B cell (primary cell): Measurements from ENCODE around the gene C11orf86. TPM values are rescaled to one million over a fixed set of nuclear protein-coding genes. Genes with fewer than 3 reads are reported as not detected.
"Not testable (repeated sequence)": the region's sequence is repeated elsewhere in the genome, so short reads cannot be mapped to it uniquely, and the experiment has no call there.

ENCODE experiments used
- ATAC-seq: fragments of 200-7000 bp; cut with Tn5 transposase; one replicate; pipeline ENCODE4 v1.10.0; 2021; ENCODE audit warnings: low read depth, mild to moderate bottlenecking, moderate number of reproducible peaks, moderate library complexity
- CTCF ChIA-PET: fragments of 350-600 bp; sonication (Branson Sonifier 250); formaldehyde crosslinking; loops from one replicate; lab custom pipeline; 2021; ENCODE audit warnings: antibody characterized with exemption, inconsistent platforms; lab: Charles Lee
- POLR2A ChIA-PET: fragments of 350-600 bp; sonication (Branson Sonifier 250); formaldehyde crosslinking; loops from one replicate; lab custom pipeline; 2021; ENCODE audit warnings: antibody characterized with exemption; lab: Charles Lee
- DNase-seq: peaks from one replicate; pipeline ENCODE4 v3.0.0; 2013
- H2AFZ ChIP-seq: 2 replicates; pipeline ENCODE4 v1.6.1; 2012; ENCODE audit warnings: mild to moderate bottlenecking, low read depth, low read length; ENCODE audit not compliant: insufficient read depth, poor library complexity, severe bottlenecking
- H3K27ac ChIP-seq, 2 donors: 1 replicate in 1 of 2; 2 replicates in 1 of 2; pipeline ENCODE4 v1.5.1; 2012 to 2013; ENCODE audit warnings: low read length in 2 of 2, mild to moderate bottlenecking in 2 of 2, moderate library complexity in 1 of 2
- H3K27me3 ChIP-seq, 4 experiments: fragments of 200-600 bp in 1 of 4; sonication (generic) in 1 of 4; replicated peaks in 1 of 4; 1 replicate in 2 of 4; 2 replicates in 2 of 4; pipeline versions ENCODE4 v1.6.1 to v1.7.0; 2013 to 2016; ENCODE audit warnings: low read length in 3 of 4, mild to moderate bottlenecking in 2 of 4, mixed read lengths in 1 of 4, moderate library complexity in 1 of 4; ENCODE audit not compliant: insufficient read depth in 4 of 4, control insufficient read depth in 3 of 4; ENCODE audit errors: control extremely low read depth in 1 of 4
- H3K36me3 ChIP-seq, 2 experiments: replicated peaks in 1 of 2; 1 replicate in 1 of 2; 2 replicates in 1 of 2; pipeline versions ENCODE4 v1.6.1 to v1.7.1; 2013; ENCODE audit warnings: low read length in 1 of 2; ENCODE audit not compliant: insufficient read depth in 2 of 2, control insufficient read depth in 1 of 2; ENCODE audit errors: control extremely low read depth in 1 of 2, extremely low read depth in 1 of 2
- H3K4me1 ChIP-seq, 2 donors: fragments of 200-600 bp in 1 of 2; sonication (generic) in 1 of 2; 1 replicate in 1 of 2; 2 replicates in 1 of 2; pipeline versions ENCODE4 v1.5.1 to v1.6.1; 2013 to 2017; ENCODE audit warnings: low read length in 2 of 2; ENCODE audit not compliant: control insufficient read depth in 2 of 2, insufficient read depth in 2 of 2
- H3K4me2 ChIP-seq: replicated peaks from 2 replicates; pipeline ENCODE3; 2012; ENCODE audit warnings: mild to moderate bottlenecking, low read depth, low read length; ENCODE audit not compliant: poor library complexity, severe bottlenecking
- H3K4me3 ChIP-seq, 5 experiments: fragments of 200-600 bp in 1 of 5; sonication (generic) in 1 of 5; 1 replicate in 3 of 5; 2 replicates in 2 of 5; pipeline versions ENCODE4 v1.5.1 to v1.7.0; 2011 to 2016; ENCODE audit warnings: low read length in 4 of 5, mild to moderate bottlenecking in 4 of 5, low read depth in 2 of 5, control low read depth in 1 of 5, moderate library complexity in 1 of 5; ENCODE audit not compliant: insufficient read depth in 1 of 5; ENCODE audit errors: control extremely low read depth in 1 of 5, extremely low read depth in 1 of 5
- H3K79me2 ChIP-seq: fragments of 200-600 bp; sonication (generic); one replicate; pipeline ENCODE4 v1.6.0; 2016; ENCODE audit warnings: low read length; ENCODE audit not compliant: control insufficient read depth, insufficient read depth
- H3K9ac ChIP-seq: fragments of 200-600 bp; sonication (generic); 2 replicates; pipeline ENCODE4 v1.6.1; 2017; ENCODE audit warnings: mild to moderate bottlenecking, low read length, moderate library complexity
- H3K9me3 ChIP-seq, 3 donors: one replicate each; pipeline versions ENCODE4 v1.6.1 to v1.7.1; 2013; ENCODE audit warnings: low read length in 2 of 3; ENCODE audit not compliant: control insufficient read depth in 2 of 3, insufficient read depth in 1 of 3; ENCODE audit errors: control extremely low read depth in 1 of 3
- H4K20me1 ChIP-seq: 2 replicates; pipeline ENCODE4 v1.6.0; 2012; ENCODE audit warnings: mild to moderate bottlenecking, low read length; ENCODE audit not compliant: insufficient read depth, control insufficient read depth, poor library complexity, severe bottlenecking
- H3K27ac Mint-ChIP-seq: one replicate; pipeline ENCODE4 v1.8.0; 2021; ENCODE audit warnings: mixed read lengths
- H3K27me3 Mint-ChIP-seq: one replicate; pipeline ENCODE4 v1.8.0; 2021; ENCODE audit warnings: mixed read lengths
- H3K4me1 Mint-ChIP-seq: one replicate; pipeline ENCODE4 v1.8.0; 2021; ENCODE audit warnings: mixed read lengths
- H3K4me3 Mint-ChIP-seq: one replicate; pipeline ENCODE4 v1.8.0; 2021; ENCODE audit warnings: mixed read lengths
- H3K9me3 Mint-ChIP-seq: one replicate; pipeline ENCODE4 v1.8.0; 2022; ENCODE audit warnings: mixed read lengths; ENCODE audit not compliant: insufficient read depth
- EZH2 ChIP-seq: IDR thresholded peaks from 2 replicates; pipeline ENCODE4 v1.6.1; 2012; ENCODE audit warnings: borderline replicate concordance, low read depth, mild to moderate bottlenecking, moderate library complexity, low read length; ENCODE audit not compliant: insufficient read depth, poor library complexity, severe bottlenecking
- WGBS: methylation state at CpG from one replicate; pipeline ENCODE4 v1.1.5; 2013; ENCODE audit warnings: missing lambda C conversion rate; ENCODE audit not compliant: insufficient coverage; 5-methylcytosine and 5-hydroxymethylcytosine counted together
- intact Hi-C: fragments of 100-400 bp; cut with micrococcal nuclease; formaldehyde crosslinking; loops from one replicate; pipeline ENCODE4 v1.10.0; 2022
- polyA plus RNA-seq: library from polyadenylated mRNA; depleted of rRNA; stranded (reverse); fragments of >200 nt; gene quantifications from 2 replicates; pipeline ENCODE4 v1.2.3, GENCODE V29; 2012
- total RNA-seq, 2 donors: library from RNA; stranded (reverse); fragments of 120-200 nt in 1 of 2; gene quantifications; 1 replicate in 1 of 2; 2 replicates in 1 of 2; pipeline versions ENCODE4 v1.2.3 to v1.2.4, GENCODE V29; 2013 to 2022
- TF ChIP-seq, protein P1 (sequence below): fragments of 200-600 bp; IDR thresholded peaks from one replicate; pipeline ENCODE4 v1.8.0; 2022; ENCODE audit warnings: antibody characterized with exemption, mild to moderate bottlenecking

Gene C11orf86
- total and polyA plus RNA-seq, 2 donors (not counting 1 experiment from before 2014, with no cell fraction given): not detected

DNA sequence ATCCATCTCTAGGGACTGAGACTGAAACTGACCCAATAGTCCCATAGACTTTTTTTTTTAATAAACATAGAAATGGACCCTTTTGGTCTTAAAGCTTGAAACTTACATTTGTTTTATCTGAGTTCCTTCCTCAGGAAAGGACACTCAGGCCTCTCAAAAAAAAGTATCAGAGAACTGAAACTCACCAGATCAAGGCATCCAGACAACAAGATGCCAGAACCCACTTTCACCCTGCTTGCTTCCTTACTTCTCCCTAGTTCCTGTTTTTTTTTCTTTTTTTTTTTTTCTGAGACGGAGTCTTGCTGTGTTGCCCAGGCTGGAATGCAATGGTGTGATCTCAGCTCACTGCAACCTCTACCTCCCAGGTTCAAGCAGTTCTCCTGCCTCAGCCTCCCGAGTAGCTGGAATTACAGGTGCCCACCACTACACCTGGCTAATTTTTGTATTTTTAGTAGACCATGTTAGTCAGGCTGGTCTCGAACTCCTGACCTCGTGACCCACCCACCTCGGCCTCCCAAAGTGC lies 13.4 kb upstream of the C11orf86 start:
- Histone ChIP-seq H3K9me3 (peaks cover 0 to 15% (median 0%) of the 10 kb centered on the region in 3 donors), H3K4me1 (peaks cover 12 to 20% of the 10 kb centered on the region in 2 donors)
- peaks cover 11% of the 10 kb centered on the region for H3K27me3 Mint-ChIP-seq
- H3K36me3 ChIP-seq, H3K4me2 ChIP-seq, H2AFZ ChIP-seq, H3K27ac Mint-ChIP-seq, H3K4me3 ChIP-seq, H3K9ac ChIP-seq, CTCF ChIA-PET, DNase-seq, H3K4me3 Mint-ChIP-seq, H3K27me3 ChIP-seq, POLR2A ChIA-PET, H3K9me3 Mint-ChIP-seq, H4K20me1 ChIP-seq, intact Hi-C loops, H3K79me2 ChIP-seq, ATAC-seq, H3K27ac ChIP-seq: not testable (repeated sequence)
- no CpG with 5 or more reads among the region's 5 CpGs for WGBS
- peaks cover 17% of the 10 kb centered on the region for H3K4me1 Mint-ChIP-seq

DNA sequence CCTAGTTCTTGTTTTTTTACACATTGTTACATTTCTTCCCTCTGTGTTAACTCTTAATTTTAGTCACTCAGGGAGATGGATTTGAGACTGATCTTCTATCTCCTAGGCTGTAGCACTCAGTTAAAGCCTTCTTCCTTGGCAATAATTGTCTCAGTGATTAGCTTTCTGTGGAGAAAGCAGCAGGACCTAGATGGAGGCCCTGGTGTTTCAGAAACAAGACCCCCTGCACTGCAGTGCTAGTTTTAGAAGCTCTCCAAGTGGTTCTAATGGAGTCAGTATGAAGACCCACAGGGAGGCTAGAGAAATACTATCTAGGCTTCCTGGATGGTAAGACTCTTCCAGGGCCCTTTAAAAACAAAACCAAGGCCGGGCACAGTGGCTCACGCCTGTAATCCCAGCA lies 12.9 kb upstream of the C11orf86 start:
- WGBS: 80% methylated on average over 2 of the region's 2 CpGs
- peaks cover 14% of the 10 kb centered on the region for H3K4me1 Mint-ChIP-seq

More for the DNA sequence above, 12.9 kb upstream of the C11orf86 start:
- ChIA-PET CTCF (interaction anchor here (0.7 kb wide), 1 partner anchor 66 kb away, joined by 3 read pairs; no protein-coding TSS in a partner anchor), POLR2A (no interaction called here)
- Histone ChIP-seq H3K4me3 (no peak overlapping the region), H3K36me3 (no peaks in the 10 kb centered on the region), H3K27ac (no peak overlapping the region), H3K27me3 (peaks cover 0 to 4% (median 1%) of the 10 kb centered on the region in 4 experiments), H3K9ac (no peak overlapping the region), H4K20me1 (no peaks in the 10 kb centered on the region), H3K79me2 (no peaks in the 10 kb centered on the region), H3K9me3 (peaks cover 0 to 14% (median 0%) of the 10 kb centered on the region in 3 donors), H2AFZ (no peak overlapping the region), H3K4me2 (no peak overlapping the region), H3K4me1 (peaks cover 12 to 16% of the 10 kb centered on the region in 2 donors)
- intact Hi-C loops: no loop called here
- DNase-seq: no peak
- H3K9me3 Mint-ChIP-seq: no peaks in the 10 kb centered on the region
- H3K4me3 Mint-ChIP-seq: no peak overlapping the region
- no peak for ATAC-seq
- H3K27me3 Mint-ChIP-seq: peaks cover 11% of the 10 kb centered on the region
- no peak overlapping the region for H3K27ac Mint-ChIP-seq
- TF ChIP-seq EZH2: no peak
- TF ChIP-seq, protein P1, sequence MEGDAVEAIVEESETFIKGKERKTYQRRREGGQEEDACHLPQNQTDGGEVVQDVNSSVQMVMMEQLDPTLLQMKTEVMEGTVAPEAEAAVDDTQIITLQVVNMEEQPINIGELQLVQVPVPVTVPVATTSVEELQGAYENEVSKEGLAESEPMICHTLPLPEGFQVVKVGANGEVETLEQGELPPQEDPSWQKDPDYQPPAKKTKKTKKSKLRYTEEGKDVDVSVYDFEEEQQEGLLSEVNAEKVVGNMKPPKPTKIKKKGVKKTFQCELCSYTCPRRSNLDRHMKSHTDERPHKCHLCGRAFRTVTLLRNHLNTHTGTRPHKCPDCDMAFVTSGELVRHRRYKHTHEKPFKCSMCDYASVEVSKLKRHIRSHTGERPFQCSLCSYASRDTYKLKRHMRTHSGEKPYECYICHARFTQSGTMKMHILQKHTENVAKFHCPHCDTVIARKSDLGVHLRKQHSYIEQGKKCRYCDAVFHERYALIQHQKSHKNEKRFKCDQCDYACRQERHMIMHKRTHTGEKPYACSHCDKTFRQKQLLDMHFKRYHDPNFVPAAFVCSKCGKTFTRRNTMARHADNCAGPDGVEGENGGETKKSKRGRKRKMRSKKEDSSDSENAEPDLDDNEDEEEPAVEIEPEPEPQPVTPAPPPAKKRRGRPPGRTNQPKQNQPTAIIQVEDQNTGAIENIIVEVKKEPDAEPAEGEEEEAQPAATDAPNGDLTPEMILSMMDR: no peak
